Hepatocyte (in vitro differentiated cells): ENCODE data around the gene SCG5. TPM values are rescaled to one million over a fixed set of nuclear protein-coding genes. Genes with fewer than 3 reads are reported as not detected.
A peak's percentile ranks its signal among the peaks of the same experiment; 100 is the strongest.

ENCODE experiments used
- DNase-seq: peaks from one replicate; pipeline ENCODE4 v3.0.0-alpha.2; 2016; ENCODE audit warnings: low spot score
- H2AFZ ChIP-seq: fragments of 200-600 bp; sonication (generic); 2 replicates; pipeline ENCODE4 v1.6.0; 2016; ENCODE audit warnings: antibody characterized with exemption, mild to moderate bottlenecking
- H3K27ac ChIP-seq: fragments of 200-600 bp; sonication (generic); 2 replicates; pipeline ENCODE4 v1.5.1; 2016; ENCODE audit warnings: mild to moderate bottlenecking
- H3K27me3 ChIP-seq: fragments of 200-600 bp; sonication (generic); 2 replicates; pipeline ENCODE4 v1.6.1; 2016
- H3K36me3 ChIP-seq: fragments of 200-600 bp; sonication (generic); replicated peaks from 2 replicates; pipeline ENCODE4 v1.5.1; 2016; ENCODE audit warnings: low read depth; ENCODE audit not compliant: insufficient read depth
- H3K4me1 ChIP-seq: fragments of 200-600 bp; sonication (generic); 2 replicates; pipeline ENCODE4 v1.5.1; 2016; ENCODE audit warnings: mild to moderate bottlenecking, moderate library complexity; ENCODE audit not compliant: insufficient read depth
- H3K4me2 ChIP-seq: fragments of 200-600 bp; sonication (generic); 2 replicates; pipeline ENCODE4 v1.6.0; 2016
- H3K4me3 ChIP-seq: fragments of 200-600 bp; sonication (generic); 2 replicates; pipeline ENCODE4 v1.5.1; 2016; ENCODE audit warnings: mild to moderate bottlenecking
- H3K79me2 ChIP-seq: fragments of 200-600 bp; sonication (generic); 2 replicates; pipeline ENCODE4 v1.6.0; 2017; ENCODE audit warnings: mild to moderate bottlenecking
- H3K9me2 ChIP-seq: fragments of 200-600 bp; sonication (generic); replicated peaks from 2 replicates; pipeline ENCODE4 v1.6.0; 2017; ENCODE audit warnings: mild to moderate bottlenecking; ENCODE audit not compliant: insufficient read depth
- H3K9me3 ChIP-seq: fragments of 200-600 bp; sonication (generic); 2 replicates; pipeline ENCODE4 v1.5.1; 2016; ENCODE audit warnings: low read depth, mild to moderate bottlenecking
- H4K20me1 ChIP-seq: fragments of 200-600 bp; sonication (generic); 2 replicates; pipeline ENCODE4 v1.6.0; 2016; ENCODE audit warnings: mild to moderate bottlenecking; ENCODE audit not compliant: insufficient read depth, poor library complexity, severe bottlenecking
- EZH2 ChIP-seq: fragments of 200-600 bp; sonication (generic); IDR thresholded peaks from 2 replicates; pipeline ENCODE4 v1.6.1; 2016; ENCODE audit warnings: antibody characterized with exemption, mild to moderate bottlenecking, borderline replicate concordance
- EZH2phosphoT487 ChIP-seq: fragments of 200-600 bp; sonication (generic); IDR thresholded peaks from one replicate; pipeline ENCODE4 v1.6.1; 2018; ENCODE audit warnings: antibody characterized with exemption, mild to moderate bottlenecking, low read depth, moderate library complexity; ENCODE audit not compliant: unreplicated experiment, severe bottlenecking
- WGBS: methylation state at CpG from one replicate; pipeline ENCODE4 v1.1.6; 2016; ENCODE audit warnings: low lambda C conversion rate; ENCODE audit errors: missing lambda C conversion rate; 5-methylcytosine and 5-hydroxymethylcytosine counted together
- polyA plus RNA-seq: library from polyadenylated mRNA; unstranded; fragments of >200 nt; fragmentation: Nextera tagmentation; extraction: Ambion mirVana; gene quantifications from 2 replicates; pipeline ENCODE4 v1.2.1, GENCODE V29; 2016
- total RNA-seq: library from RNA; depleted of rRNA; stranded (reverse); fragments of >200 nt; gene quantifications from 2 replicates; pipeline ENCODE4 v1.2.3, GENCODE V29; 2014
- TF ChIP-seq, protein P1 (sequence below): fragments of 200-600 bp; sonication (generic); IDR thresholded peaks from 2 replicates; pipeline ENCODE4 v1.5.1; 2016; ENCODE audit warnings: antibody characterized with exemption, mild to moderate bottlenecking; ENCODE audit not compliant: poor library complexity

The SCG5 gene
- total and polyA plus RNA-seq, 2 experiments from 2014 or later, result 5.2 to 9.8 TPM

DNA sequence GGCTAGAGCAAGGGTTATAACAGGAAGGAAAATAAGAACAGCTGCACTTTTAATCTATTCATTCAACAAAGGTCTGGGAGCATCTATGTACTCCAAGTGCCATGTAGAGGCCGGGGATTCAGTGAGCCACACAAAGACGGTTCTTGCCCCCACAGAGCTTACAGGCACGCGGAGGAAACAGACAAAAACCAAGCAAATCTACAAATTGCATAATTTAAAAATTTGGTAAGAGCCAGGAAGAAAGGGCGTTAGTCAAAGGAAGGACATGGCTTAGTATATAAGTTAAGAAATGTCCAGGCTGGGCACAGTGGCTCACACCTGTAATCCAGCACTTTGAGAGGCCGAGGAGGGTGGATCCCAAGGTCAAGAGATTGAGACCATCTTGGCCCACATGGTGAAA, 65.9 kb downstream of the SCG5 start:
- 83% methylated on average over 6 of the region's 6 CpGs for WGBS
- H2AFZ ChIP-seq, result no peak overlapping the region
- no peaks in the 10 kb centered on the region for H4K20me1 ChIP-seq

DNA sequence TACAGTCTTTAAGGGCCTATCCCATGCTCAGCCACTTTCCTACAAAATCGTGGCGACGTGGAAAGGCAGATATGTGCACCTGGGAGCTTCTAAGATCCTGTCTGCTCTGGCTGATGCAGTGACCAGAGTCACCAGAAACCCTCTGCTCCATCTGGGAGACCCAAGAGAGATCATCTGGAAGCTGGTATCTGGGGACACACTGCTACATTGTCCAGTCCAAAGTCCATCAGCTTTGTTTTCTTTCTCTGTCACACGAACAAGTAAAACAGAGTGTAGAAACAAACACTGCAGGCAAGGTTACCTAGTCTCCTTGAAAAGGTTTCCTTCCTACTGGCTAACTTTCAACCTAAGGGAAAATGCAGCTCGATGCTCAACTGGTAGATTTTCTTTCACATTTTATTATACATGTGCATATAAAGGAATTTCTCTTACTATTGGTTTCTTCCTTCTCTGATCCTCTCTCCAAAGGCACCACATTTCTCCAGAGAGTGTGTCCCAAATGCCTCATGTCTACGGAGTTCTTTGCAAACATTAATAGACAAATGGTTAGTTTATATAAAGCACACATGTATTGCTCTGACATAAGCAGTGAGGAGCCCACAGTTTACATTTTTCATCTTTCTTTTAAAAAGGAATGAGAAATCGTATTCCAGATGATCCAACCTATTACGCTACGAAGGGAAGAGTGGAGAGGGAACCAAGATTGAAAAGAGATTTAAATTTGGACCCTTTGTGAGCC, 68.0 kb downstream of the SCG5 start:
- peak; percentile 24 for DNase-seq
- Histone ChIP-seq H3K79me2 (no peaks in the 10 kb centered on the region), H3K9me2 (no peaks in the 10 kb centered on the region), H3K9me3 (no peaks in the 10 kb centered on the region), H3K4me1 (peaks cover 21% of the 10 kb centered on the region), H3K4me2 (no peak overlapping the region), H3K36me3 (no peaks in the 10 kb centered on the region), H4K20me1 (no peaks in the 10 kb centered on the region), H2AFZ (no peak overlapping the region), H3K27ac (peak overlapping the region; percentile 33), H3K27me3 (peaks cover 19% of the 10 kb centered on the region), H3K4me3 (no peak overlapping the region)
- 81% methylated on average over 9 of the region's 9 CpGs for WGBS
- TF ChIP-seq EZH2phosphoT487, result no peak
- TF ChIP-seq EZH2, result no peak
- TF ChIP-seq, protein P1, sequence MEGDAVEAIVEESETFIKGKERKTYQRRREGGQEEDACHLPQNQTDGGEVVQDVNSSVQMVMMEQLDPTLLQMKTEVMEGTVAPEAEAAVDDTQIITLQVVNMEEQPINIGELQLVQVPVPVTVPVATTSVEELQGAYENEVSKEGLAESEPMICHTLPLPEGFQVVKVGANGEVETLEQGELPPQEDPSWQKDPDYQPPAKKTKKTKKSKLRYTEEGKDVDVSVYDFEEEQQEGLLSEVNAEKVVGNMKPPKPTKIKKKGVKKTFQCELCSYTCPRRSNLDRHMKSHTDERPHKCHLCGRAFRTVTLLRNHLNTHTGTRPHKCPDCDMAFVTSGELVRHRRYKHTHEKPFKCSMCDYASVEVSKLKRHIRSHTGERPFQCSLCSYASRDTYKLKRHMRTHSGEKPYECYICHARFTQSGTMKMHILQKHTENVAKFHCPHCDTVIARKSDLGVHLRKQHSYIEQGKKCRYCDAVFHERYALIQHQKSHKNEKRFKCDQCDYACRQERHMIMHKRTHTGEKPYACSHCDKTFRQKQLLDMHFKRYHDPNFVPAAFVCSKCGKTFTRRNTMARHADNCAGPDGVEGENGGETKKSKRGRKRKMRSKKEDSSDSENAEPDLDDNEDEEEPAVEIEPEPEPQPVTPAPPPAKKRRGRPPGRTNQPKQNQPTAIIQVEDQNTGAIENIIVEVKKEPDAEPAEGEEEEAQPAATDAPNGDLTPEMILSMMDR, result no peak

More for the DNA sequence above, 65.9 kb downstream of the SCG5 start:
- Histone ChIP-seq H3K36me3 (no peaks in the 10 kb centered on the region), H3K27ac (no peak overlapping the region), H3K4me1 (peaks cover 21% of the 10 kb centered on the region), H3K9me2 (no peaks in the 10 kb centered on the region), H3K4me3 (no peak overlapping the region), H3K4me2 (no peak overlapping the region), H3K9me3 (no peaks in the 10 kb centered on the region), H3K27me3 (peaks cover 5% of the 10 kb centered on the region), H3K79me2 (no peaks in the 10 kb centered on the region)
- TF ChIP-seq, protein P1, result no peak
- TF ChIP-seq EZH2 (no peak), EZH2phosphoT487 (no peak)
- DNase-seq, result no peak

DNA sequence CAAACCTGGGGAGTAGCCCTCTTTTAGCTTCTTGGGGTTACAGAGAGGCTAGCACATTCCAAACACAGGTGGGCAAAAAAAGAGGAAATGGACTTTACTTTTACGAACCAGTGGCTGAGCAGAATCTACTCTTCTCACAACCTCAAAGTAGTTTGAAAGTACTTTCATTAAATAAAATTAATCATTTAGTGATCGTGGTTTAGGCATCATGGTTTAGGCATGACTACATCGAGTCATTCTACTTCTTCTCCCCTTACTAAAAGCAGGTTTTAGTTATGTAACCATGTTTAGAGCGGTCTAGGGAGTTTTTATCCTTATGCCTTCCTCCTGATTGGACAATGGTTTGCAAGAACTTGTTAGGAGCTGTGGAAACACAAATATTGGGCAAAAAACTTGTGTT, 73.8 kb downstream of the SCG5 start:
- no peaks in the 10 kb centered on the region for H3K9me3 ChIP-seq
- H3K27me3 ChIP-seq, result peaks cover 73% of the 10 kb centered on the region
- no peak for DNase-seq
- H3K27ac ChIP-seq, result no peak overlapping the region
- no peaks in the 10 kb centered on the region for H3K36me3 ChIP-seq
- H3K4me3 ChIP-seq, result no peak overlapping the region
- H3K4me1 ChIP-seq, result peaks cover 9% of the 10 kb centered on the region
- no peaks in the 10 kb centered on the region for H4K20me1 ChIP-seq
- no peak overlapping the region for H3K4me2 ChIP-seq
- TF ChIP-seq, protein P1, result no peak
- TF ChIP-seq EZH2 (no peak), EZH2phosphoT487 (no peak)
- H2AFZ ChIP-seq, result no peak overlapping the region
- H3K9me2 ChIP-seq, result no peaks in the 10 kb centered on the region
- no peaks in the 10 kb centered on the region for H3K79me2 ChIP-seq
- 72% methylated on average over 4 of the region's 4 CpGs for WGBS
